Measurements from ENCODE around the gene LARGE1.

The LARGE1 gene

DNA sequence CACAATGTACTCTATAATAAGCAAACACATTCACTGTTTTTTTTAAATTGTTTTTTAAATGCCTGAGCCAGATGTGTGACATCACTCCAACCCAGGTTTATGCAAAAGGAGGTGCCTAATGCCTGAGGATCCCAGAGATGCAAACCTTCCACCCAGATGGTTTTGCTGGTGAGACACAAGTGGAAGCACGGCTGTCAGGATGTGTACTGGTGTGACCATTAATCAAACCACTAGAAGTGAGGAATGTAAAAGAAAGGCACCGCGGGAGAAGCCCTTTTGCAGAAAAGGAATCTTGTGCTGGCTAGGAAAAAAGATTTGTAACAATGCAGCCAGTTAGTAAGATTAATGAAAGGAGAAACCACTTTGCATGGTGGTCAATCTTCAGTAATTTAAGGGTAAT lies 407.4 kb downstream of the LARGE1 start:
- Histone ChIP-seq H3K79me2 (ENCODE audit: insufficient read depth, low read length) (no peaks in the 10 kb centered on the region), H4K20me1 (ENCODE audit: low read depth, low read length) (no peaks in the 10 kb centered on the region), H3K4me2 (ENCODE audit: low read depth, low read length, poor library complexity, severe bottlenecking) (no peak overlapping the region), H3F3A (ENCODE audit: insufficient read depth) (no peaks in the 10 kb centered on the region), H2AFZ (ENCODE audit: low read depth, low read length, severe bottlenecking) (no peak overlapping the region), H3K36me3 (ENCODE audit: low read length) (no peaks in the 10 kb centered on the region), H3K9me2 (replicated peaks; ENCODE audit: insufficient read depth, low read length) (no peaks in the 10 kb centered on the region), H3K27ac (ENCODE audit: low read depth, low read length) (no peak overlapping the region), H3K9ac (ENCODE audit: low read length) (no peak overlapping the region), H3K27me3 (ENCODE audit: low read length) (no peaks in the 10 kb centered on the region), H3K4me3 (ENCODE audit: insufficient read depth, low read length, poor library complexity, severe bottlenecking) (no peak overlapping the region), H3K9me3 (ENCODE audit: insufficient read depth, low read length) (no peaks in the 10 kb centered on the region)
- no peak for TF ChIP-seq EZH2phosphoT487 (conservative IDR thresholded peaks at IDR 0.05; ENCODE audit: low read length)
- TF ChIP-seq, protein P1, sequence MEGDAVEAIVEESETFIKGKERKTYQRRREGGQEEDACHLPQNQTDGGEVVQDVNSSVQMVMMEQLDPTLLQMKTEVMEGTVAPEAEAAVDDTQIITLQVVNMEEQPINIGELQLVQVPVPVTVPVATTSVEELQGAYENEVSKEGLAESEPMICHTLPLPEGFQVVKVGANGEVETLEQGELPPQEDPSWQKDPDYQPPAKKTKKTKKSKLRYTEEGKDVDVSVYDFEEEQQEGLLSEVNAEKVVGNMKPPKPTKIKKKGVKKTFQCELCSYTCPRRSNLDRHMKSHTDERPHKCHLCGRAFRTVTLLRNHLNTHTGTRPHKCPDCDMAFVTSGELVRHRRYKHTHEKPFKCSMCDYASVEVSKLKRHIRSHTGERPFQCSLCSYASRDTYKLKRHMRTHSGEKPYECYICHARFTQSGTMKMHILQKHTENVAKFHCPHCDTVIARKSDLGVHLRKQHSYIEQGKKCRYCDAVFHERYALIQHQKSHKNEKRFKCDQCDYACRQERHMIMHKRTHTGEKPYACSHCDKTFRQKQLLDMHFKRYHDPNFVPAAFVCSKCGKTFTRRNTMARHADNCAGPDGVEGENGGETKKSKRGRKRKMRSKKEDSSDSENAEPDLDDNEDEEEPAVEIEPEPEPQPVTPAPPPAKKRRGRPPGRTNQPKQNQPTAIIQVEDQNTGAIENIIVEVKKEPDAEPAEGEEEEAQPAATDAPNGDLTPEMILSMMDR (IDR thresholded peaks at IDR 0.05; ENCODE audit: insufficient read depth, low read length, poor library complexity, severe bottlenecking), result no peak

DNA sequence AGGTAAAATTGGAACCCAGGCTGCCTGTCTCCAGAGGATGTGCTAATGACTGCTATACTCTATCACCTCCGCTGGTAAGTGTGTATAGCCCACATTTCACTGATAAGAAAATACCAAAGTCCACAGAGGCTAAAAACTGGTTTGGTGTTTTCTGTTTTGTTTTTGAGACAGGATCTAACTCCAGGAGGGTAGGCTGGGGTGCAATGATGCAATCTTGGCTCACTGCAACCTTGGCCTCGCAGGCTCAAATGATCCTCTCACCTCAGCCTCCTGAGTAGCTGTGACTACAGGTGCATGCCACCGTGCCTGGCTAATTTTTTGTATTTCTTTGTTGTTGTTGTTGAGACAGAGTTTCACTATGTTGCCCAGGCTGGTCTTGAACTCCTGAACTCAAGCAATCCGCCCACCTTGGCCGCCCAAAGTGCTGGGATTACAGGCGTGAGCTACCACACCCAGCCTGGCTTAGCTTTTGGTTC lies 409.8 kb downstream of the LARGE1 start:
- Histone ChIP-seq H3K36me3 (ENCODE audit: low read length) (no peaks in the 10 kb centered on the region), H3K9me2 (replicated peaks; ENCODE audit: insufficient read depth, low read length) (no peaks in the 10 kb centered on the region), H2AFZ (ENCODE audit: low read depth, low read length, severe bottlenecking) (no peak overlapping the region), H3K9ac (ENCODE audit: low read length) (no peak overlapping the region), H3K27ac (ENCODE audit: low read depth, low read length) (no peak overlapping the region), H3K4me2 (ENCODE audit: low read depth, low read length, poor library complexity, severe bottlenecking) (no peak overlapping the region), H3K4me3 (ENCODE audit: insufficient read depth, low read length, poor library complexity, severe bottlenecking) (no peak overlapping the region), H3F3A (ENCODE audit: insufficient read depth) (no peaks in the 10 kb centered on the region), H3K9me3 (ENCODE audit: insufficient read depth, low read length) (no peaks in the 10 kb centered on the region), H3K27me3 (ENCODE audit: low read length) (no peaks in the 10 kb centered on the region), H3K79me2 (ENCODE audit: insufficient read depth, low read length) (no peaks in the 10 kb centered on the region), H4K20me1 (ENCODE audit: low read depth, low read length) (no peaks in the 10 kb centered on the region)
- no peak for TF ChIP-seq EZH2phosphoT487 (conservative IDR thresholded peaks at IDR 0.05; ENCODE audit: low read length)
- TF ChIP-seq, protein P1 (IDR thresholded peaks at IDR 0.05; ENCODE audit: insufficient read depth, low read length, poor library complexity, severe bottlenecking), result no peak

DNA sequence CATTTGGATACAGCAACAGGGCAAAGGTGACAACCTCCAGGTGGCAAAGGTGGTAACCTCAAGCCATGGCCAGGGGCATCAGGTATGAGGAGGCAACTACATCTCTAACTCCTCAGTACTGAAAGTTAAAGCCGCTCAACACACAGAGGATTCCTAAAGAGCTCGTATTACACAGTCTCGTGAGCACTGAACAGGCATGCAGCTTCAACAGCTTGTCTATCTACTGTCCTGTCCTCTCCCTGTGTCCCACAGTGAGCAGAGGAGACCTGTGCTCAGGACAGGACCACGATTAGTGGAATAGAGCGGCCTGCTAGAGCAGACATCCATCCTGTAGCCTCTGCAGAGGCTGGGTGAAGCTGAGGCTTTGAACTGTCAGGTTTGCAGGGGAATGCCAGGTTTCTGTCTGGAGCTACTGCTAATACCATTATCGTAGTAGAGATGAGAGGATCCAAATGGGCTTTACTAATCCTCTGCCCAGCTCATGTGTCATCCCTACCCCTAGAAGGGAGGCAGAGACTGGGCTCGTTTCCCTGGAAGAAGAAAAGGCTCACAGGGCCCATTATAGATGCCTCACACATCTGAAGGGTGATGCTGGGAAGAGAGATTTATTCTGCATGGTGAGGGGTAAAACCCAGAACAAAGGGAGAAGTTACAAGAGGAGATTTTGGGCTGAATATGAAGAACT lies 415.2 kb downstream of the LARGE1 start:
- Histone ChIP-seq H3K9ac (ENCODE audit: low read length) (no peak overlapping the region), H3K36me3 (ENCODE audit: low read length) (no peaks in the 10 kb centered on the region), H2AFZ (ENCODE audit: low read depth, low read length, severe bottlenecking) (no peak overlapping the region), H3K79me2 (ENCODE audit: insufficient read depth, low read length) (no peaks in the 10 kb centered on the region), H4K20me1 (ENCODE audit: low read depth, low read length) (no peaks in the 10 kb centered on the region), H3K27ac (ENCODE audit: low read depth, low read length) (no peak overlapping the region), H3K9me2 (replicated peaks; ENCODE audit: insufficient read depth, low read length) (no peaks in the 10 kb centered on the region), H3K27me3 (ENCODE audit: low read length) (no peaks in the 10 kb centered on the region), H3K4me2 (ENCODE audit: low read depth, low read length, poor library complexity, severe bottlenecking) (no peak overlapping the region), H3K4me3 (ENCODE audit: insufficient read depth, low read length, poor library complexity, severe bottlenecking) (no peak overlapping the region), H3K9me3 (ENCODE audit: insufficient read depth, low read length) (no peaks in the 10 kb centered on the region), H3F3A (ENCODE audit: insufficient read depth) (no peaks in the 10 kb centered on the region)
- TF ChIP-seq, protein P1 (IDR thresholded peaks at IDR 0.05; ENCODE audit: insufficient read depth, low read length, poor library complexity, severe bottlenecking), result no peak
- TF ChIP-seq EZH2phosphoT487 (conservative IDR thresholded peaks at IDR 0.05; ENCODE audit: low read length), result no peak

Data from SU-DHL-6 (cell line).